Measurements from ENCODE around the gene THRB. TPM values are rescaled to one million over a fixed set of nuclear protein-coding genes. Genes with fewer than 3 reads are reported as not detected.

The THRB gene
- total and polyA plus RNA-seq, 2 donors (not counting 3 experiments of a cell fraction or from before 2014, with no cell fraction given) = 0.06 TPM; not detected in 1

GRCh38 chr3:24302396-24302795 lies 192.3 kb downstream of the THRB start:
- H3K27ac ChIP-seq (ENCODE audit: insufficient read depth, low read depth, low read length) = no peak overlapping the region

More at GRCh38 chr3:24302396-24302795, 192.3 kb downstream of the THRB start:
- no peaks in the 10 kb centered on the region for H4K20me1 ChIP-seq (replicated peaks; ENCODE audit: control insufficient read depth, extremely low read depth, insufficient read depth, low read length)
- no peak overlapping the region for H3K4me2 ChIP-seq (ENCODE audit: insufficient read depth, low read length)
- no peak overlapping the region for H3K9ac ChIP-seq (replicated peaks; ENCODE audit: extremely low read depth, insufficient read depth, low read length)
- POLR2A ChIA-PET = no interaction called here
- H3K79me2 ChIP-seq (ENCODE audit: control insufficient read depth, insufficient read depth, low read length) = no peaks in the 10 kb centered on the region
- intact Hi-C loops (cut with micrococcal nuclease) (no loop called here), dilution Hi-C loops (cut with MboI; ENCODE audit: extremely low pct_ligation_motif_present, low sequenced_read_pairs) (no loop called here)
- H3K36me3 ChIP-seq (ENCODE audit: control insufficient read depth in 2 of 2, extremely low read depth in 1 of 2, insufficient read depth in 2 of 2, low read length in 2 of 2) = no peaks in the 10 kb centered on the region
- no TSS peak for BruUV-seq (replicated peaks)
- DNase-seq (ENCODE audit: low read depth, low spot score) (no peak), FAIRE-seq (no peak)
- no peaks in the 10 kb centered on the region for H3K9me3 ChIP-seq (replicated peaks; ENCODE audit: control insufficient read depth, insufficient read depth, low read length)
- TF ChIP-seq POLR2A (IDR thresholded peaks at IDR 0.05; ENCODE audit: low read depth, low read length) = no peak
- TF ChIP-seq POLR2AphosphoS5 (IDR thresholded peaks at IDR 0.05; ENCODE audit: insufficient read depth, low read depth, low read length) = no peak
- no peak for TF ChIP-seq GATA2 (IDR thresholded peaks at IDR 0.05; ENCODE audit: insufficient read depth, insufficient read length, low read depth, low read length)
- TF ChIP-seq EZH2 (IDR thresholded peaks at IDR 0.05; ENCODE audit: borderline replicate concordance, low read depth, low read length, severe bottlenecking) = no peak
- TF ChIP-seq MYC (IDR thresholded peaks at IDR 0.05; ENCODE audit: low read depth, low read length) = no peak
- no peak for TF ChIP-seq MAX (IDR thresholded peaks at IDR 0.05; ENCODE audit: insufficient read depth, insufficient read length)
- no peak for TF ChIP-seq CTCF (IDR thresholded peaks at IDR 0.05; ENCODE audit: extremely low read depth in 1 of 2, insufficient read depth in 1 of 2, low read depth in 1 of 2, low read length in 2 of 2)
- no peak for TF ChIP-seq JUN (IDR thresholded peaks at IDR 0.05; ENCODE audit: borderline replicate concordance, insufficient read depth, insufficient read length, low read depth)
- no peak for TF ChIP-seq FOS (IDR thresholded peaks at IDR 0.05; ENCODE audit: borderline replicate concordance, insufficient read depth, low read length)
- H3K9me1 ChIP-seq (replicated peaks; ENCODE audit: control insufficient read depth, extremely low read depth, insufficient read depth, low read length) = no peaks in the 10 kb centered on the region
- H3K4me1 ChIP-seq (ENCODE audit: control insufficient read depth, extremely low read depth, insufficient read depth, low read length) = no peaks in the 10 kb centered on the region
- no peaks in the 10 kb centered on the region for H3K27me3 ChIP-seq (ENCODE audit: control insufficient read depth in 2 of 2, insufficient read depth in 2 of 2, low read length in 2 of 2)
- CTCF ChIA-PET = no interaction called here
- H3K4me3 ChIP-seq (replicated peaks in 1 of 3; ENCODE audit: insufficient read depth in 1 of 3, low read depth in 1 of 3, low read length in 3 of 3) = no peak overlapping the region
- H2AFZ ChIP-seq (ENCODE audit: low read depth, low read length) = no peak overlapping the region

Data from endothelial cell of umbilical vein (primary cell).